T-helper 1 cell treated with Interleukin-12 subunit alpha and Interleukin-12 subunit beta and Interleukin-4 antibody, amounts not matched to agents 30 ng/mL and 1 ng/mL, for 36 hours (primary cell): Measurements from ENCODE around the gene SERINC5. TPM values are rescaled to one million over a fixed set of nuclear protein-coding genes. Genes with fewer than 3 reads are reported as not detected.

Experiments
- intact Hi-C: fragments of 100-400 bp; cut with micrococcal nuclease; formaldehyde crosslinking; loops from one replicate; pipeline ENCODE4 v1.15.1; 2024
- total RNA-seq: library from RNA; stranded (reverse); gene quantifications from 2 replicates; pipeline ENCODE4 v1.2.3, GENCODE V29; 2022

Gene SERINC5
- total RNA-seq, 1 donor from 2014 or later: 53.1 TPM

- intact Hi-C loops: no loop called here
Measured at GRCh38 chr5:80231243-80231642, 24.6 kb downstream of the SERINC5 start.

- intact Hi-C loops: no loop called here
Measured at GRCh38 chr5:80230269-80230992, 25.4 kb downstream of the SERINC5 start.

DNA sequence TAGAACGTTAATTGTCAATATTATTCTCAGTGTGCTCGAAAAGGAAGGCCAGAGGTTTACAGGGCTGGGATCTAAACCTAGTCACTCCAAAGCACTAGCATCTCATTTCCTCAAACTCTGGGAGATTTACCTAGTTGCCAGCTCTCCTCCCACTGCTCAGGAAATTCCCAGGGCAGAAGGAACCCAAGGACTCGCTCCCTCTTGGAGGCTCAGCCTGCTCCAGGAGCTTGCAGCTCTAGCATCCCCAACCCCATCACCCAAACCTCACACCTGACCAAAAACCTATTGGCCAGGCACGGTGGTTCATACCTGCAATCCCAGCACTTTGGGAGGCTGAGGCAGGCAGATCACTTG, 26.0 kb downstream of the SERINC5 start:
- intact Hi-C loops: no loop called here

GRCh38 chr5:80227979-80228596, 27.8 kb downstream of the SERINC5 start:
- intact Hi-C loops: no loop called here

DNA sequence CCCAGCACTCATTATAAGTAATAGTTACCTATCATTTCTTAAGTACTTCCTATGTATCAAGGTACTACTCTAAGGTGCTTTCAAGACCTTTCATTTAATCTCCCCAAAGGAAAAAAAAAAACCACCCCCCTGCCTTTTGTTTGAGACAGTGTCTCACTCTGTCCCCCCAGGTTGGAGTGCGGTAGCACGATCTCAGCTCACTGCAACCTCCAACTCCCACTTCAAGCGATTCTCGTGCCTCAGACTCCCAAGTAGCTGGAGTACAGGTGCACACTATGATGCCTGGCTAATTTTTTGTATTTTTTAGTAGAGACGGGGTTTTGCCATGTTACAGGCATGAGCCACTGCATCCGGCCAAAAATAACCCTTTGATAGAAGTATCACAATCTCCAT, 29.9 kb downstream of the SERINC5 start:
- intact Hi-C loops: no loop called here

GRCh38 chr5:80225189-80225933, 30.5 kb downstream of the SERINC5 start:
- intact Hi-C loops: no loop called here

DNA sequence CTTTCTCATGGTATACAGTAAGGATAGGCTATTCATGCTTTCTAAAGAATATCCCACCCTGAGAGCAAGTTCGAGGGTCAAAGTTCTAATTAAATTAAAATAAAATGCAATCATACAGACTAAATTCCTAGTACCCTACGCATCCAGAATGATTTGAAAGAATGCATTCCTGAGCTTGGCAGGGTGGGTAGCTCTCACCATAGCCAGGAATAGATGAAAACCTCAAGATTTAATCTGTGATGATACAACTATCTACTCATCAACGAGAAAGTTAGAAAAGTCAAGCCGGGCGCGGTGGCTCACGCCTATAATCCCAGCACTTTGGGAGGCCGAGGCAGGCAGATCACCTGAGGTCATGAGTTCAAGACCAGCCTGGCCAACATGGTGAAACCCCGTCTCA, 32.3 kb downstream of the SERINC5 start:
- intact Hi-C loops: no loop called here

GRCh38 chr5:80220245-80220897, 35.5 kb downstream of the SERINC5 start:
- intact Hi-C loops: no loop called here

DNA sequence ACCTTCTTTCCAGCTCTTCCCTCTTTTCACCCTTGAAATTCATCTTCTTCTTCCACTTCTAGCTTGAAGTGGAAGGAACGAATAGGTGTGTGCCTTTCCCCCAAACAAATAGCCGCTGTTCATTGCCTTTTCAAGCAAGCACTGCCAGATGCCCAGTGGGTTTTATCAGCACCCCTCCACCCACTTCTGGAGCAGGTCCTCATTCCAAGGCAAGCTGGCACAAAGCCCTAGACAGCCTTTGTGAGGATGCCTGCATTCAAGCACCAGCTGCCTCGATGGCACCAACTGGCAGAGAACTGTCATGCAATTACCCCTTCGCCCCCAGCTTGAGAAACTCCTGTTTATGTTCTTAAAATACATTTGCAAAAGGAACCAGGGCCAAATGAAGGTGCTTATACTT, 36.5 kb downstream of the SERINC5 start:
- intact Hi-C loops: no loop called here

GRCh38 chr5:80217667-80218066, 38.2 kb downstream of the SERINC5 start:
- intact Hi-C loops: no loop called here

DNA sequence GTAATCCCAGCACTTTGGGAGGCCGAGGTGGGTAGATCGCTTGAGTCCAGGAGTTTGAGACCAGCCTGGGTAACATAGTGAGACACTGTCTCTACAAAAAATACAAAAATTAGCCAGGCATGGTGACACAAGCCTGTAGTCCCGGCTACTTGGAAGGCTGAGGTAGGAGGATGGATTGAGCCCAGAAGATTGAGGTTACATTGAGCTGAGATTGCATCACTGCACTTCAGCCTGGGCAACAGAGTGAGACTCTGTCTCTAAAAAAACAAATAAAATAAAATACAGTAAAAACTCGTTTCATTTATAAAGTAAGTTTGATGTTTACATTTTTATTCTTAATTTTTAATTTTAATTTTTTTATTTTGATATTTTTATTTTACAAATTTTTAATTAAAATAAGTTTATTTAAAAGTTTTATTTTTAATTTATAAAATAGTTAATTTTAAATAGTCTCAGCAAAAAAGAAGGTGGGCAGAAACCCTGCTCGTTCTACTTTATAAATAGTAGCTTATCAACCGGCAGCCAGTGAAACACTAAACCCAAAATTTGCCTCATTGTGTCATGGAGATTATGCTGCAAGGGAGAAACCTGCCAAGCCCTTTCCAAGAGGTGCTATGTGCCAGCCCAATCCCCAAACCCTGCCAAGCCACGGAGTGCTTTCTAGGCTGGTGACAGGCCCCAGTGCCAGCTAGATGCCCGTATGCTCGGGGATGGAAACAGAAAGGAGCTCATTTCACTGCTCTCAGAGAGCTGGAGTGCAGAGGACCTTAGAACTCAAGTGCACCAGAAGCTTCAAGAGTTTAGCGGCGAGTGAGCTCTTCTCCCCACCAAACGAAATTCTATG, 38.9 kb downstream of the SERINC5 start:
- intact Hi-C loops: no loop called here

- intact Hi-C loops: no loop called here
Measured at GRCh38 chr5:80216096-80216495, 39.8 kb downstream of the SERINC5 start.

GRCh38 chr5:80215523-80215922, 40.3 kb downstream of the SERINC5 start:
- intact Hi-C loops: no loop called here

DNA sequence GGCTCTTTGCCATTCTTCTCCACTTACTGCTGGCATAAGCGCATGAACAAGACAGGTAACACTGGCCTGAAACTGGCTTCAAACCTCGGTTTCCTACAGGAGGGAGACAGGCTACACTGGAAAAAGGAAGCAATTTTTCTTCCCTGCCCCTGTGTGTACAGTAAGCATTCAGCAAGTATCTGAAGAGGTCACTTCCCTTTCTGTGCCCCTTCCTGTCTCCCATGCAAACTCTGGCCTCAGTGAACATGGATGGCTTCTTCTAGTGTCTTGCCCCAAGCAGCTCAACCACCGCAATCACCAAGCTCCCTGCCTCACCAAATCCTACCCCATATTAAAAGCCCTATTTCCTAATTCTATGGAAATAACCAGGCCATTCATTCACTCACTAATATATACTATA, 42.4 kb downstream of the SERINC5 start:
- intact Hi-C loops: no loop called here

DNA sequence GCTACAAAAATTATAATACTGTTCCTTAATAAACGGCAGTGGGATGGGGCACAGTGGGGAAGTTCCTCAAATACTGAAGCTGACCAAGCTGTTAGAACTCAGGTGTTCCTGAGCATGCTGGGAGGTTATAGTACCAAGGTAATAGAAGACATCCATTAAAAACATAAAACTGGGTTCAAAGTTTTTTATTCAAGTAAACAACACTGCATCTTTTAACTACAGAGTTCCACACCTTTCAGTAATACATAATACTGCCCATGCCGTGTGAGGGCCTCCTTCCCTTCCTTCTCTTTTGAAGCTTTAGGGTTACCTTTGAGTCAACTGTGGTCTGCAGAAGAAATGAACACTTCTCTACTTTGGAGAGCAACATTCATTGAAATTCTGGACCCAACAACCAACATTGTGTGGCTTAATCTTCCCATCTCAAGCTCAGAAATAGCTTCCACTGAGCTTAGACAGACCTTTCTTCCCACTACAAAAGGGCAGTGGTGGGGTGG, 43.6 kb downstream of the SERINC5 start:
- intact Hi-C loops: no loop called here

GRCh38 chr5:80211327-80211726, 44.5 kb downstream of the SERINC5 start:
- intact Hi-C loops: loop anchor here (2.0 kb wide), 1 partner anchor 19 kb away; no protein-coding TSS in a partner anchor

- intact Hi-C loops: loop anchor here (2.0 kb wide), 1 partner anchor 17 kb away; no protein-coding TSS in a partner anchor
Measured at GRCh38 chr5:80210014-80210413, 45.8 kb downstream of the SERINC5 start.

- intact Hi-C loops: no loop called here
Measured at GRCh38 chr5:80208381-80208780, 47.5 kb downstream of the SERINC5 start.

- intact Hi-C loops: no loop called here
Measured at GRCh38 chr5:80207832-80208231, 48.0 kb downstream of the SERINC5 start.

GRCh38 chr5:80206282-80206681, 49.6 kb downstream of the SERINC5 start:
- intact Hi-C loops: no loop called here

- intact Hi-C loops: no loop called here
Measured at GRCh38 chr5:80205846-80206245, 50.0 kb downstream of the SERINC5 start.
